Activated naive CD8-positive, alpha-beta T cell treated with anti-CD3 and anti-CD28 coated beads, Interleukin-2, amount 50 U/mL, for 24 hours (primary cell): ENCODE data around the gene MIER2.
A peak's percentile ranks its signal among the peaks of the same experiment; 100 is the strongest.
"Not testable (repeated sequence)": the region's sequence is repeated elsewhere in the genome, so short reads cannot be mapped to it uniquely, and the experiment has no call there.

ENCODE experiments used
- ATAC-seq: fragments of 150-1000 bp; cut with Tn5 transposase; one replicate; pipeline ENCODE4 v1.10.0; 2021
- DNase-seq: peaks from one replicate; pipeline ENCODE4 v3.0.0; 2021
- H3K27ac Mint-ChIP-seq: one replicate; pipeline ENCODE4 v1.8.0; 2021; ENCODE audit warnings: mild to moderate bottlenecking, mixed read lengths
- H3K27me3 Mint-ChIP-seq: one replicate; pipeline ENCODE4 v1.8.0; 2021; ENCODE audit warnings: mixed read lengths
- H3K36me3 Mint-ChIP-seq: one replicate; pipeline ENCODE4 v1.8.0; 2021; ENCODE audit warnings: low read depth, mixed read lengths
- H3K4me1 Mint-ChIP-seq: one replicate; pipeline ENCODE4 v1.8.0; 2021; ENCODE audit warnings: mixed read lengths
- H3K4me3 Mint-ChIP-seq: one replicate; pipeline ENCODE4 v1.8.0; 2021; ENCODE audit warnings: mild to moderate bottlenecking, moderate library complexity, mixed read lengths
- H3K9me3 Mint-ChIP-seq: one replicate; pipeline ENCODE4 v1.8.0; 2021; ENCODE audit warnings: mixed read lengths

The MIER2 gene

GRCh38 chr19:344625-345319, at the start of gene MIER2:
Gene MIER2 (minus strand): TSS chr19:344796. CDS start chr19:344782, 14 bp downstream.
- ATAC-seq (peak; percentile 89), DNase-seq (peak; percentile 95)
- Mint-ChIP-seq H3K4me3 (peak within 1 kb of the TSS; percentile 87), H3K27me3 (peaks cover 14% of the 10 kb centered on the region), H3K36me3 (peaks cover 16% of the 10 kb centered on the region), H3K4me1 (peaks cover 51% of the 10 kb centered on the region), H3K27ac (peak within 1 kb of the TSS; percentile 95), H3K9me3 (no peaks in the 10 kb centered on the region)

DNA sequence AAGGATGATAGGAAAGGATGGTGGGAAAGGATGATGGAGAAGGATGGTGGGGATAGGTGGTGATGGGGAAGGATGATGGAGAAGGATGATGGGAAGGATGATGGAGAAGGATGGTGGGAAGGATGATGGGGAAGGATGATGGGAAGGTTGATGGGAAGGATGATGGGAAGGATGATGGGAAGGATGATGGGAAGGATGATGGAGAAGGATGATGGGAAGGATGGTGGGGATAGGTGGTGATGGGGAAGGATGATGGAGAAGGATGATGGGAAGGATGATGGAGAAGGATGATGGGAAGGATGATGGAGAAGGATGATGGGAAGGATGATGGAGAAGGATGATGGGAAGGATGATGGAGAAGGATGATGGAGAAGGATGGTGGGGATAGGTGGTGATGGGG, 49.0 kb upstream of the MIER2 start:
- H3K27me3 Mint-ChIP-seq, DNase-seq, ATAC-seq, H3K36me3 Mint-ChIP-seq: not testable (repeated sequence)
- Mint-ChIP-seq H3K9me3 (peaks cover 13% of the 10 kb centered on the region), H3K4me1 (peaks cover 13% of the 10 kb centered on the region), H3K27ac (peak overlapping the region; percentile 62), H3K4me3 (peak overlapping the region; percentile 29)

GRCh38 chr19:392375-392970, 47.9 kb upstream of the MIER2 start:
- peaks cover 15% of the 10 kb centered on the region for H3K27me3 Mint-ChIP-seq
- peaks cover 13% of the 10 kb centered on the region for H3K4me1 Mint-ChIP-seq
- ATAC-seq: no peak
- peaks cover 13% of the 10 kb centered on the region for H3K9me3 Mint-ChIP-seq
- H3K27ac Mint-ChIP-seq: no peak overlapping the region
- DNase-seq: no peak
- H3K4me3 Mint-ChIP-seq: no peak overlapping the region
- peaks cover 4% of the 10 kb centered on the region for H3K36me3 Mint-ChIP-seq

- Mint-ChIP-seq H3K36me3 (peaks cover 4% of the 10 kb centered on the region), H3K27ac (no peak overlapping the region), H3K4me3 (no peak overlapping the region), H3K4me1 (peaks cover 13% of the 10 kb centered on the region), H3K27me3 (peaks cover 16% of the 10 kb centered on the region), H3K9me3 (peaks cover 13% of the 10 kb centered on the region)
- ATAC-seq (no peak), DNase-seq (no peak)
Measured at GRCh38 chr19:391726-392374, 47.3 kb upstream of the MIER2 start.

DNA sequence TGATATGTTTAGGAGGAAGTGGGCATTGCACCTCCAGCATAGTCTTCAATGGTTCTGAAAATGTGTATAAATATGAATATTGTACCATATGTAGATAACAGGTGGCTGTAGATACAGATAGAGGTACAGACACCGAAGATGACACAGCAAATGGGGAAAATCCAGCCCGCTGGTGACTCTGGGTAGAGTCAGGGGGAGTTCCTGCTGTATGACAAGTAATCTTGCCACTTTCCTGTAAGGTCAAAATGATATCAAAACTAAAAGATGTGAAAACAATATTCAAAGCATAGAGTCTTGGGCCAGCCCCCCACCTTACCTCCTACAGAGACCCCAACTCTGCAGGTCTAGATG, 46.6 kb upstream of the MIER2 start:
- Mint-ChIP-seq H3K27ac (no peak overlapping the region), H3K9me3 (peaks cover 13% of the 10 kb centered on the region), H3K4me3 (no peak overlapping the region), H3K4me1 (peaks cover 13% of the 10 kb centered on the region), H3K36me3 (peaks cover 4% of the 10 kb centered on the region), H3K27me3 (peaks cover 22% of the 10 kb centered on the region)
- DNase-seq: no peak
- ATAC-seq: peak; percentile 59

GRCh38 chr19:390386-391206, 46.0 kb upstream of the MIER2 start:
- peaks cover 28% of the 10 kb centered on the region for H3K27me3 Mint-ChIP-seq
- ATAC-seq: no peak
- H3K27ac Mint-ChIP-seq: no peak overlapping the region
- peaks cover 2% of the 10 kb centered on the region for H3K36me3 Mint-ChIP-seq
- H3K9me3 Mint-ChIP-seq: peaks cover 9% of the 10 kb centered on the region
- no peak overlapping the region for H3K4me3 Mint-ChIP-seq
- H3K4me1 Mint-ChIP-seq: peaks cover 13% of the 10 kb centered on the region
- no peak for DNase-seq

DNA sequence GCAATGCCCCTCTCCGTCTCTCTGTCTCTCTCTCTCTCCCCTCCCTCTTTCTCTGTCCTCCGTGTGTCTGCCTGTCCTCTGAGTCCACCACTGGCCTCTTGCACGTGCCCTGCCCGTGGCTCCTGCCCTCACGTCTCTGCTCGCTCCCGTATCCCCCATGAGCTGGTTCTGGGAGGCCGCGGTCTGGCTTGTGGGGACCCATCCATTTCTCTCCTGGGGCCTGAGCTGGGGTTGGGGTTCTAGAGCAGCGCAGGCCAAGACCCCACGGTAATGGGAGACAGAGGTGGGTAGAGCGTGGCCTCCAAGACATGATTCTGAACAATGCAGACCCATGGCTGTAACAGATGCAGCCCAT, 45.3 kb upstream of the MIER2 start:
- Mint-ChIP-seq H3K27me3 (peaks cover 33% of the 10 kb centered on the region), H3K27ac (no peak overlapping the region), H3K4me1 (peaks cover 13% of the 10 kb centered on the region), H3K9me3 (peaks cover 8% of the 10 kb centered on the region), H3K4me3 (no peak overlapping the region), H3K36me3 (peaks cover 2% of the 10 kb centered on the region)
- DNase-seq: no peak
- ATAC-seq: no peak

- DNase-seq: no peak
- Mint-ChIP-seq H3K27me3 (peaks cover 36% of the 10 kb centered on the region), H3K4me1 (peaks cover 16% of the 10 kb centered on the region), H3K9me3 (peaks cover 8% of the 10 kb centered on the region), H3K27ac (no peak overlapping the region), H3K4me3 (no peak overlapping the region), H3K36me3 (peaks cover 2% of the 10 kb centered on the region)
- ATAC-seq: no peak
Measured at GRCh38 chr19:389255-389934, 44.8 kb upstream of the MIER2 start.

DNA sequence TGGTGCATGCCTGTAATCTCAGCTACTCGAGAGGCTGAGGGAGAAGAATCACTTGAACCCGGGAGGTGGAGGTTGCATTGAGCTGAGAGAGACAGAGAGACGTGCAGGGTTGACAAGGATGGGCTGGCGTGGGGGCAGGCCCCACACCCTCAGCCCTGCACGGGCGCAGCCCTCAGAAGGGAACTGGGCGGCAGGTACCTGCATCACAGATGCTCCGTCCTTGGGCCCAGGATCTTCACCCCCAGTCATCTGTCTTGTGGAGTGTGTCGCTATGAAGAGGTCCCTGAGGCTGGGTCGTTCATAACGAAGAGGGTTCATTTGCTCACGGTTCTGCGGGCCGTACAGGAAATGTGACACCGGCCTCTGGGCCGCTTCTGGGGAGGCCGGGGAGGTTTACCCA, 44.1 kb upstream of the MIER2 start:
- no peak overlapping the region for H3K27ac Mint-ChIP-seq
- peaks cover 23% of the 10 kb centered on the region for H3K4me1 Mint-ChIP-seq
- H3K27me3 Mint-ChIP-seq: peaks cover 42% of the 10 kb centered on the region
- H3K36me3 Mint-ChIP-seq: no peaks in the 10 kb centered on the region
- ATAC-seq (no peak), DNase-seq (no peak)
- H3K9me3 Mint-ChIP-seq: peaks cover 8% of the 10 kb centered on the region
- H3K4me3 Mint-ChIP-seq: no peak overlapping the region

DNA sequence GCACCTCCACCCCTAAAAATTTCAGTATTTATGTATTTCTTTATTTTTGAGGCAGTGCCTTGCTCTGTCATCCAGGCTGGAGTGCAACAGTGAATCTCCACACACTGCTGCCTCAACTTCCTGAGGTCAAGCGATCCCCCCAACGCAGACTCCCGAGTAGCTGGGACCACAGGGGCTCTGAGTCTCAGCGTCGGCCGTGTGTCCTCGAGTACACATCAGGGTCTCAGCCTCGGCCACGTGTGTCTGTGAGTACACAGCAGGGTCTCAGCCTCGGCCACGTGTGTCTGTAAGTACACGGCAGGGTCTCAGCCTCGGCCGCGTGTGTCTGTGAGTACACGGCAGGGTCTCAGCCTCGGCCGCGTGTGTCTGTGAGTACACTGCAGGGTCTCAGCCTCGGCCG, 43.2 kb upstream of the MIER2 start:
- no peak for DNase-seq
- H3K27ac Mint-ChIP-seq: no peak overlapping the region
- no peaks in the 10 kb centered on the region for H3K36me3 Mint-ChIP-seq
- peaks cover 1% of the 10 kb centered on the region for H3K9me3 Mint-ChIP-seq
- H3K4me3 Mint-ChIP-seq: no peak overlapping the region
- no peak for ATAC-seq
- H3K4me1 Mint-ChIP-seq: peaks cover 28% of the 10 kb centered on the region
- peaks cover 45% of the 10 kb centered on the region for H3K27me3 Mint-ChIP-seq

GRCh38 chr19:386632-387301, 42.2 kb upstream of the MIER2 start:
- not testable (repeated sequence) for DNase-seq, H3K36me3 Mint-ChIP-seq, ATAC-seq, H3K4me3 Mint-ChIP-seq, H3K9me3 Mint-ChIP-seq, H3K27ac Mint-ChIP-seq
- Mint-ChIP-seq H3K27me3 (peaks cover 49% of the 10 kb centered on the region), H3K4me1 (peaks cover 31% of the 10 kb centered on the region)

DNA sequence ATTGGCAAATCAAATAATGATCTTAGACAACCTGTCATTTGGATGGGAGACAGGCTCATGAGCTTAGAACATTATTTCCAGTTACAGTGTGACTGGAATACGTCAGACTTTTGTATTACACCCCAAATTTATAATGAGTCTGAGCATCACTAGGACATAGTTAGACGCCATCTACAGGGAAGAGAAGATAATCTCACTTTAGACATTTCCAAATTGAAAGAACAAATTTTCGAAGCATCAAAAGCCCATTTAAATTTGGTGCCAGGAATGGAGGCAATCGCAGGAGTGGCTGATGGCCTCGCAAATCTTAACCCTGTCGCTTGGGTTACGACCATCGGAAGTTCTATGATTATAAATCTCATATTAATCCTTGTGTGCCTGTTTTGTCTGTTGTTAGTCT, 41.6 kb upstream of the MIER2 start:
- H3K36me3 Mint-ChIP-seq, H3K4me3 Mint-ChIP-seq, ATAC-seq, H3K9me3 Mint-ChIP-seq, DNase-seq, H3K27ac Mint-ChIP-seq: not testable (repeated sequence)
- peaks cover 49% of the 10 kb centered on the region for H3K27me3 Mint-ChIP-seq
- H3K4me1 Mint-ChIP-seq: peaks cover 27% of the 10 kb centered on the region

GRCh38 chr19:384799-385169, 40.2 kb upstream of the MIER2 start:
- peaks cover 49% of the 10 kb centered on the region for H3K27me3 Mint-ChIP-seq

More at GRCh38 chr19:384799-385169, 40.2 kb upstream of the MIER2 start:
- Mint-ChIP-seq H3K4me3 (no peak overlapping the region), H3K4me1 (peaks cover 24% of the 10 kb centered on the region), H3K9me3 (no peaks in the 10 kb centered on the region), H3K36me3 (no peaks in the 10 kb centered on the region), H3K27ac (no peak overlapping the region)
- no peak for DNase-seq
- no peak for ATAC-seq
